C4-2B (cell line): ENCODE measurements around the gene CHI3L1.

Source experiments
- ZFX ChIP-seq: fragments of 450-650 bp; IDR thresholded peaks from 2 replicates; pipeline ENCODE4 v1.6.1; 2017
- TF ChIP-seq, protein P1 (sequence below): fragments of 450-650 bp; conservative IDR thresholded peaks from 2 replicates; pipeline ENCODE4 v1.5.1; 2017; ENCODE audit warnings: mild to moderate bottlenecking

DNA sequence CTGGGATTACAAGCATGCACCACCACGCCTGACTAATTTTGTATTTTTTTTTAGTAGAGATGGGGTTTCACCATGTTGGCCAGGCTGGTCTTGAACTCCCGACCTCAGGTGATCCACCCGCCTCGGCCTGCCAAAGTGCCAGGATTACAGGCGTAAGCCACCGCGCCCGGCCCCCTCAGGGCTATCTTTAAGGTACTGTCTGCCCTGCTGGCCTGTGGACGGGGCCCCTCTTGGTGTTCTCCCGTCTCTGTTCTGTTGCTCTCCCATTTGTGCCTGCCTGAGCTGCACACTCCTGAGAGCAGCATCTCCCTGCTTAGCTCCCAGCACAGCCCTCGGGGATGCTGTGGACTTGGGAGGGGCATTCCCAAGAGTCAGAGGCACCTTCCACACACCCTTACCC is 24.8 kb downstream of the CHI3L1 start:
- TF ChIP-seq, protein P1, sequence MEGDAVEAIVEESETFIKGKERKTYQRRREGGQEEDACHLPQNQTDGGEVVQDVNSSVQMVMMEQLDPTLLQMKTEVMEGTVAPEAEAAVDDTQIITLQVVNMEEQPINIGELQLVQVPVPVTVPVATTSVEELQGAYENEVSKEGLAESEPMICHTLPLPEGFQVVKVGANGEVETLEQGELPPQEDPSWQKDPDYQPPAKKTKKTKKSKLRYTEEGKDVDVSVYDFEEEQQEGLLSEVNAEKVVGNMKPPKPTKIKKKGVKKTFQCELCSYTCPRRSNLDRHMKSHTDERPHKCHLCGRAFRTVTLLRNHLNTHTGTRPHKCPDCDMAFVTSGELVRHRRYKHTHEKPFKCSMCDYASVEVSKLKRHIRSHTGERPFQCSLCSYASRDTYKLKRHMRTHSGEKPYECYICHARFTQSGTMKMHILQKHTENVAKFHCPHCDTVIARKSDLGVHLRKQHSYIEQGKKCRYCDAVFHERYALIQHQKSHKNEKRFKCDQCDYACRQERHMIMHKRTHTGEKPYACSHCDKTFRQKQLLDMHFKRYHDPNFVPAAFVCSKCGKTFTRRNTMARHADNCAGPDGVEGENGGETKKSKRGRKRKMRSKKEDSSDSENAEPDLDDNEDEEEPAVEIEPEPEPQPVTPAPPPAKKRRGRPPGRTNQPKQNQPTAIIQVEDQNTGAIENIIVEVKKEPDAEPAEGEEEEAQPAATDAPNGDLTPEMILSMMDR = no peak
- TF ChIP-seq ZFX = no peak
